NCI-H226 (cell line): ENCODE data around the gene SNED1.
A peak's percentile ranks its signal among the peaks of the same experiment; 100 is the strongest.
"Not testable (repeated sequence)": the region's sequence is repeated elsewhere in the genome, so short reads cannot be mapped to it uniquely, and the experiment has no call there.

Source experiments
- DNase-seq: peaks from one replicate; pipeline ENCODE4 v3.0.0-alpha.2; 2015

Gene SNED1

DNA sequence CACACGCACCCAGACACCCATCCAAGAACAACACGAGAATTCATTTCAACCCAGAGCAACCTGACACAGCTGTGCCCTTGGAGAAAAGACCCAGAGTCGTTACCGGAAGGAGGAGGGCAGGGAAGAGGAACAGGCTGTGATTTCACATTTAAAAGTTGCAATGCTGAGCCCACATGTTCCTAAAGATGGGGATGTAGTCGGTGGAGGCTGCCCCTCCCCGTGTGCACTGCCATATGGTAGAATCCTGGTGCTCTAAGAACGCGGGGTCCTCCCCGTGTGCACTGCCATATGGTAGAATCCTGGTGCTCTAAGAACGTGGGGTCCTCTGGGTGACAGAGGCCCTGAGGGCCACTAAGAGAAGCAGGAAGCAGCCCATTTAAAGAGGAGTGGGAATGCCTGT lies 92.8 kb downstream of the SNED1 start:
- DNase-seq = no peak

DNA sequence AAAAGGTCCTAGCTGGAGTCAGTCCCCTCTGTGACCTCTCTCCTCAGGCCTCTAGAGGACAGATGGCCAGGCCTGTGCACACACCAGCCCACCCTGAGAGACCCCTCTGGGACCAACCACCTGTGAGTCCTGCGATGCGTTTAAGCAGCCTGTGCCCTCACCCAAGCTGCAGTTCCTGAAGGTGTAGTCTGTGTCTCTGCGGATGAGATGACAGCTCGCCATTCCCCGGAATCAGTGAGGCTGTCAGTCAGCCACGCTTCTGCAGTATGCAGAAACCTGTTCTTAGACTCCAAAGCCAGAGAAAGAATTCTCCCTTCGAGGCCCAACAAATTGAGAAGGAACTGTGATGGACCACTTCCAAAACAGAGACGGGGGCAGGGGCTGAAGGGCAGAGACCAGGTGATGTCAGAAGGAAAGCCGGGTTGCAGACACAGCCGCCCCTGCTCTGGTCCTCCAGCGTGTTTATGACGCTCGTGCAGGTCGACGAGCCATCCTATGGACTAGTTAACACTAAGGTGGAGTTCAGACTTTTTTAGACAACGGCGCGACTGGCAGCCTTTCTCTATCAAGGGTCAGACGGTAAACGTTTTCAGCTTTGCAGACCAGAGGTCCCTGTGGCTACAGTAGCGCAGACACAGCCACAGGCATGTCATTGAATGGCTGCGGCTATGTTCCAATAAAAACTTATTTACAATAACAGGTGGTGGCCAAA lies 93.5 kb downstream of the SNED1 start:
- DNase-seq = no peak

DNA sequence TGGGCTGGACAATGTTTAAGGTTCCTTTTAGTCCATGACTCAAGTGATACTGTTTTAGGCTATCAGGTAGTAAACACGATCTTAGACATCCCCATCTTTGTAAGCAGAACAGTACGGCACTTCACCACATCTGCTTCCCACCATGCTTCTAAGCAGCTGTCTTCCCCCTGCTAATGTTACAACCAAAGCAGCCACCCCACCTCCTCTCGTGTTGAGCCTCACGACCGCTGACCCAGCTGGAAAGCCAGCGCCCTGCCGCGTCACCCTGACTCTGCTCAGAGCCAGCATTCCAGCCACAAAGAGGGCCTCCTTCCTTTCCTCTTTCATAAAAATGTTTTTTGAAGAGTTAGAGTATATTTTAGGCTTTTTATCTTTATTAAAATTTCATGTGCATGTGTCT lies 94.3 kb downstream of the SNED1 start:
- DNase-seq = no peak

- DNase-seq = not testable (repeated sequence)
Measured at GRCh38 chr2:241093133-241093781, 94.8 kb downstream of the SNED1 start.

DNA sequence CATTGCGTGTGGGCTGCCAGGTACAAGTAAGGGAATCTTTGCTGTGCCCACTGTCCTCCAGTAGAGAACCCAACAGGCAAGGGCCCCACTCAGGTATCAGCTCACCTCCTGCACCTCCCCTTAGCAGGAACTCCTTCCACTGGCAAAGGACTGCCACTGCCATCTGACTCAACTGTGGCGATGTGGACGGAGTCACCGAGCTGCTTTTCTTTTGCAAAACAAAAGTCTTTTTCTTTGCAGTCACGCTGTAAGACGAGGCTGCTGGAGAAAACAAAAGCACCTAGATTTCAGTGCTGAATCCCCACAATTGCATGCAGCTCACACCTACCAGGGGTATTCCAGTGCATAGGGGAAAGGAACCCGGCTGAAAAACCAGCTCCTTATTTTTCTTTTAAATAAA lies 95.8 kb downstream of the SNED1 start:
- DNase-seq = no peak

GRCh38 chr2:241094924-241095420 lies 96.6 kb downstream of the SNED1 start:
- DNase-seq = no peak

DNA sequence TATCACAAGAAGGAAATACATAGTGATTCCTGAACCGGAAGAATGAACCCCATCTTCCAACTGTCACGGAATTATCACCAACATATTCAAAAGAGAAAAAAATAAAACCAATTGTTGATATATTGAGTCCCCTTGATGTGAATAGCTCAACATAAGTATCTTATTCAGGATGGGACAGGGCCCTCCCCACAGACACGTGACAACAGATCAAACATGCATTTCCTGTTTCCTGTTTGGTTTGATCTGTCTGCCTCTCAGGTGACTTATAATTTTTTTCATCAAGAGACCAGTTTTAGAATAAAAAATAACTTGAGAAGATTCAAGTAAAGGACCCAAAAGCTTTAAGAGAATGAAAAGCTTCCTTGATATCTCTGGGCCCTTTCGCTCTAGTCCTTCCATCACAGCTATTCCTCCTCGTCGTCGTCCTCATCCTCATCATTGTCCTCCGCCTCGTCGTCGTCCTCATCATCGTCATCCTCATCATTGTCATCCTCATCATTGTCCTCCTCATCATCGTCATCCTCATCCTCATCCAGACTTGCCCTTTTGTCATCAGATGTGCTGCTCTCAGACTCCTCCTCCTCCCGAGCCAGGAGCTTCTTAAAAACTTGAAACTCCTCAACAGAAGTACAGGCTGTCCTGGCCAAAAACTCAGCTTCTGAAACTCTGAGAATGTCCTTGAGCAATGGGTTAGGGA lies 97.3 kb downstream of the SNED1 start:
- no peak for DNase-seq

GRCh38 chr2:241096979-241097378 lies 98.6 kb downstream of the SNED1 start:
- DNase-seq = no peak

- DNase-seq = no peak
Measured at GRCh38 chr2:241099246-241099645, 100.8 kb downstream of the SNED1 start.

DNA sequence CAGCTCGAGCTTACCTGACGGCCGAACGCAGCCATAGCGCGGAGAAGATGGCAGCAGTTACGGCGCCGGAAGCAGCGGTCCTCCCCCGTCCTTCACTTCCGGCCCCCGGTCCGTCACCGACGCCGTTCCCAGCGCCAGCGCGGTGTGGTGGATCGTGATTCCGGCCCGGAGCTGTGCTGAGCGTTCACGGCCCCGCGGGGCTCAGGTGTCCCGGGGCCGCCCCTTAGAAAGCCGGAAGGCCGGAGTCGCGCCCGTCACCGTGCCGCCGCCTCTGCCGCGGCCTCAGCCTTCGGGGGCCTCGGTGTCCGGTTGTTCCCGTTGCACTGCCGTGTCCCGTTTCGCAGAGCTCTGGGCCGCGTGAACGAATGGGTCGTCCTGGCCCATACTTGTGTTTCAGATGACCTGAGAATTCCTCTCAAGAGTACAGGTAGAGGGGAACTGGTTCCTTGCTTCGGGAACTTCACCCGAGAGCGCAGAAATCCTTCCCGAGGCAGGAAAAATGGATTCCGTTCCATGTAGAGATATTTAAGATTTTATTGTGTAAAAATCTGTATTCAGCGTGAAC lies 103.9 kb downstream of the SNED1 start, which contains the start of gene MTERF4:
MTERF4 (minus strand) TSS at position 49 of the 565 bp plus-strand sequence; CDS start at position 35, 14 bp downstream.
- DNase-seq = peak; percentile 87

DNA sequence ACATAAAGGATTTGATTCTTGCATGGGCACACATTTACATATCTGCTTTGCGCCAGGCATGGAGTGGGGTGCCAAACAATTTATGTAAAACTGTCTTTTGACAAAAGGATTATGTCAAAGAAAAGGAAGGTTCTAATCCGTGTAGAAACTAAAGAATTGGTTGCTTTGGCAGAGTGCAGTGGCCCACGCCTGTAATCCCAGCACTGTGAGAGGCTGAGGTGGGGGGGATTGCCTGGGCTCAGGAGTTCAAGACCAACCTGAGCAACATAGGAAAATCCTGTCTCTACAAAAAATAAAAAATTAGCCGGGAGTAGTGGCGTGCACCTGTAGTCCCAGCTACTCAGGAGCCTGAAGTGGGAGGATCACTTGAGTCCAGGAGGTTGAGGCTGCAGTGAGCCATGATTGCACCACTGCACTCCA lies 104.8 kb downstream of the SNED1 start:
- DNase-seq = no peak

DNA sequence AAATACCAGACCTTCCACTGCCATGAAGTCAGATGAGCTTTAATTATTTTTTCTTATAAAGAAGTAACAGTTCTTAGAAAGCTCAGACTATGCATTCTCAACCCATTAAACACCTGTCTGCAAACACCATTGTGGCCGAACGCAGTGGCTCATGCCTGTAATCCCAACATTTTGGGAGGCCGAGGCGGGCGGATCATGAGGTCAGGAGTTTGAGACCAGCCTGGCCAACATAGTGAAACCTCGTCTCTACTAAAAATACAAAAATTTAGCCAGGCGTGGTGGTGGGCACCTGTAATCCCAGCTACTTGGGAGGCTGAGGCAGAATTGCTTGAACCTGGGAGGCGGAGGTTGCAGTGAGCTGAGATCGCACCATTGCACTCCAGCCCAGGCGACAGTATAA lies 106.2 kb downstream of the SNED1 start:
- not testable (repeated sequence) for DNase-seq

DNA sequence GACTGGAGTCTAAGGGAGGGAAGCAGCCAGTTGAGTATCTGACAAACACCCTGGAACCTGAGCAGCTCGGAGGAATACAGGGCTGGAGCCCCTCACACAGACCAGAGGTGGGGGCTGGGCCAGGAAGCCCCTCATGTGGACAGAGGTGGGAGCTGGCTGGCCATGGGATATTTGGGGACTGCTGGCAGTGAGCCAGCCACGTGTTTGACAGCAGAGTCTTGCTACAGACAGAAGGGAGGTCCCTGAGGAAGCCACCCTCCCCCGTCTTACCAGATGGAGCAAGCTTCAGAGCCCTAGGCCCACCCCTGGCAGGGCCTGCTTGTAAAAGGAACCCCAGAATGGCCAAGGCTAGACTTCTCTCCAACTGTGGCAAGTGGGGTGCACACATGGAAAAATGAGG lies 107.2 kb downstream of the SNED1 start:
- DNase-seq = no peak

DNA sequence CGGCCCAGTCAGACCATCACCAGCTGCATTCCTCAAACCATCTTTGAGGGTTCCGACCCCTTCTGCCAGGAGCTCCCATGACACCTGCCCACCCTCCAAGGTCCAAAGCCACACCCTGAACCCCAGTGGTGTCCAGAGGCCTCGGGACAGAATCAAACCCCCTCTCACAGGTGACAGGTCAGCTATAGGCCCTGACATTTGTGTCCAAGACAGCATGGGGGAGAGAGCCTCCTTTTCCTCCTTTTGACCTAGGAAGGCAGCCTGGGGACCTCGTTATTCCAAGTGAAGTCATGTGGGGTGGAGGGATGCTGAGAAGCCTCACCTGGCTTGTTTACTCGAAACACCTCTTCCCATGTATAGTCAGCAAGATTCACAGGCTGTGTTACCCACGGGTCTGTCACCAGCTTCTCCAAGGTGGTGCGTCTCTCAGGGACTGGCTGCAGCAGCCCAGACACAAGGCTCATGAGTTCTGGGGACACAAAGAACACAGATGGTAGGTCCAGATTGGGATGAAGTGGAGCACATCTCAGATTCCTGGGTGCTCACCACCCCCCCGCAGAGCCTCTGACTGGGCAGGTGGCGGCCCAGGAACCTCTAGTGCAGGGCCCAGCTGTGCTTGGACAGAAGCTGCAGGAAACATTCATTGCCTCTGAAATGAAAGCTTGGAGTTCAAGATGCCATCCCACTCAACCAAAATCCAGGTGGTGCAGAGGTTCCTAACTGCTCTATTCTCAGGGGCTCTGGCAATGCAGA lies 108.8 kb downstream of the SNED1 start:
- no peak for DNase-seq

GRCh38 chr2:241108271-241109209 lies 110.1 kb downstream of the SNED1 start:
- no peak for DNase-seq

GRCh38 chr2:241109210-241110088 lies 111.0 kb downstream of the SNED1 start:
- no peak for DNase-seq

DNA sequence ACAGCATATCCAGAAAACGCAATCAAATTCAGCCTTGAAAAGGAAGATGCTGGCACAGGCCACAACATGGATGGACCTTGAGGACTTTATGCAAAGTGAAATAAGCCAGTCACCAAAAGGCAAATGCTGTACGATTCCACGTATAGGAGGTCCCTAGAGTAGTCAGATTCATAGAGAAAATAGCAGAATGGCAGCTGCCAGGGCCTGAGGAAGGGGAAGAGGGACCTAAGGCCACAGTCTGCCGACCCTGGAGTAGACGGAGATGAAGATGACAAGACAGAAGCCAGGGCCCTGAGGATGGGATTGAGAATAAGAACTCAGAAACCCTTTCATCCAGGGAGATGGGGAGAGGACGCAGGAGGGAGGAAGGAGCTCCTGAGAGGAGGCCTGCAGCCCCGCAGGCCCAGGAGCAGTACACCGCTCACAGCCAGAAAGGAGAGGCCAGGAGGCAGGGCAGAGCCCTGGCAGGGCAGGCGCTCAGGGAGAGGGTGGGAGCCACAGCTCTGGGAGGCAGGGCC lies 111.7 kb downstream of the SNED1 start:
- no peak for DNase-seq

DNA sequence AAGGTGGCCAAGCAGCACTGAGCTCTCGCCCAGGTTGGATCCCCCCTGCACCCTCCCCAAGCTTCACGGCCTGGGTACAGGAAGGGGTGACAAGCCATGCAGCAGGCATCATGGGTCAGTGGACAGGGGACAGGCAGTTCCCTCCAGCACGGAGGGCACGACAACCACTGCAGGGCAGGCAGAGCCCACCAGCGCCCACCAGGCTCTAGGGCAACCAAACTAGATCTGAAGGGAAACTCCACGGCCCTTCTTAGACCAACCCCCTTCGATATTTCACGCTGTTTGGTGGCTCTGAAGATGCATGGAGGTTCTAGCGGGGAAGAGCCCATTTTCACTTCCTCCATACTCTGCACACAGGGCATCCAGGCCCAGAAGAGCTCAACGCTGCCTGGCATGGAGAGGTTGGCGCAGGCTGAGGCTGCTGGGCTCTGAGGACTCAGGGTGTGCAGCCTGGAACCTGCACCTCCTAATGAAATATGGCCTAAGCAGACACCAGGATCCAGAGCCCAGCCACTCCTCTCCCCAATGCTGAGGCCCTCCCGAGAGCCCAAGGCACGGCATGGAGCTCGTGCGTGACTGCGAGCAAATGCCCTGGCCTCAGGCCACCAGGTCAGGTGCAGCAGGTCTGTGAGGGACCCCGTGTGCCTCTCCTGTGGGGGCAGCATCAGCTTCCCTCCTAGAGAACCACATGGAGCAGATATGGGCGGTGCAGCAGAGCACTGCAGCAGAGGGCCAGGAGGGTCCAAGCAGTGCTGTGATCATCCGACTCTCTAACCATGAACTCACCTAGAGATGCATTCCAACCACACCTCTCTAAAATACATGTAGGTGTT lies 112.4 kb downstream of the SNED1 start:
- no peak for DNase-seq

GRCh38 chr2:241111440-241111805 lies 113.0 kb downstream of the SNED1 start:
- no peak for DNase-seq
